Mesenchymal stem cell (in vitro differentiated cells and primary cell): ENCODE data around the gene IGFBP6.

Experiments used
- DNase-seq: peaks from one replicate; pipeline ENCODE4 v3.0.0-alpha.2; 2013
- H2AFZ ChIP-seq: one replicate; pipeline ENCODE4 v1.6.1; 2013; ENCODE audit warnings: low read depth, mild to moderate bottlenecking, control low read depth, inconsistent platforms, low read length, moderate library complexity
- H2AK5ac ChIP-seq: 2 replicates; pipeline ENCODE4 v1.6.1; 2013; ENCODE audit warnings: low read length, moderate library complexity, mild to moderate bottlenecking, inconsistent platforms; ENCODE audit not compliant: severe bottlenecking
- H2BK120ac ChIP-seq: one replicate; pipeline ENCODE4 v1.6.1; 2013; ENCODE audit warnings: low read depth, mild to moderate bottlenecking, inconsistent platforms, low read length, moderate library complexity
- H2BK12ac ChIP-seq, 2 experiments: one replicate each; pipeline ENCODE4 v1.6.1; 2013; ENCODE audit warnings: inconsistent platforms in 2 of 2, low read length in 2 of 2, mild to moderate bottlenecking in 2 of 2, moderate library complexity in 2 of 2, control low read depth in 1 of 2
- H2BK15ac ChIP-seq: one replicate; pipeline ENCODE4 v1.6.1; 2013; ENCODE audit warnings: mild to moderate bottlenecking, low read depth, inconsistent platforms; ENCODE audit not compliant: poor library complexity, severe bottlenecking
- H2BK5ac ChIP-seq: 2 replicates; pipeline ENCODE4 v1.6.1; 2013; ENCODE audit warnings: low read depth, mild to moderate bottlenecking, low read length, control low read depth, inconsistent platforms; ENCODE audit not compliant: poor library complexity, severe bottlenecking
- H3K14ac ChIP-seq, 2 experiments: one replicate each; pipeline ENCODE4 v1.6.1; 2013; ENCODE audit warnings: inconsistent platforms in 2 of 2, low read length in 2 of 2, control low read depth in 1 of 2, mild to moderate bottlenecking in 1 of 2, moderate library complexity in 1 of 2
- H3K18ac ChIP-seq, 2 experiments: one replicate each; pipeline ENCODE4 v1.6.1; 2013; ENCODE audit warnings: inconsistent platforms in 2 of 2, low read length in 2 of 2, control low read depth in 1 of 2, low read depth in 1 of 2, mild to moderate bottlenecking in 1 of 2
- H3K23ac ChIP-seq, 2 experiments: one replicate each; pipeline ENCODE4 v1.6.1; 2013; ENCODE audit warnings: inconsistent platforms in 2 of 2, low read length in 2 of 2, mild to moderate bottlenecking in 2 of 2, moderate library complexity in 2 of 2, control low read depth in 1 of 2
- H3K27ac ChIP-seq: 2 replicates; pipeline ENCODE4 v1.5.1; 2013; ENCODE audit warnings: mild to moderate bottlenecking, moderate library complexity, low read length, control low read depth, inconsistent platforms; ENCODE audit not compliant: poor library complexity, severe bottlenecking
- H3K27me3 ChIP-seq, 2 experiments: 2 replicates each; pipeline versions ENCODE4 v1.6.1 to v1.7.0; 2013; ENCODE audit warnings: low read length in 2 of 2, mild to moderate bottlenecking in 2 of 2, moderate library complexity in 2 of 2, control low read depth in 1 of 2, inconsistent platforms in 1 of 2; ENCODE audit not compliant: control insufficient read depth in 1 of 2, insufficient read depth in 1 of 2
- H3K36me3 ChIP-seq, 2 experiments: 2 replicates each; pipeline versions ENCODE4 v1.6.1 to v1.7.0; 2013; ENCODE audit warnings: low read length in 2 of 2, control low read depth in 1 of 2, inconsistent platforms in 1 of 2, low read depth in 1 of 2, mild to moderate bottlenecking in 1 of 2; ENCODE audit not compliant: insufficient read depth in 2 of 2, control insufficient read depth in 1 of 2
- H3K4ac ChIP-seq, 2 experiments: one replicate each; pipeline ENCODE4 v1.6.1; 2013; ENCODE audit warnings: inconsistent platforms in 2 of 2, low read length in 2 of 2, mild to moderate bottlenecking in 2 of 2, moderate library complexity in 2 of 2, control low read depth in 1 of 2, low read depth in 1 of 2
- H3K4me1 ChIP-seq: 2 replicates; pipeline ENCODE4 v1.6.1; 2013; ENCODE audit warnings: low read depth, low read length, control low read depth; ENCODE audit not compliant: control insufficient read depth, insufficient read depth
- H3K4me2 ChIP-seq: 2 replicates; pipeline ENCODE4 v1.6.1; 2013; ENCODE audit warnings: low read length, mild to moderate bottlenecking, inconsistent platforms; ENCODE audit not compliant: poor library complexity, severe bottlenecking
- H3K4me3 ChIP-seq, 2 experiments: 2 replicates each; pipeline versions ENCODE4 v1.5.1 to v1.7.0; 2013; ENCODE audit warnings: low read length in 2 of 2, mild to moderate bottlenecking in 2 of 2, control low read depth in 1 of 2, low read depth in 1 of 2; ENCODE audit not compliant: insufficient read depth in 1 of 2
- H3K79me1 ChIP-seq: replicated peaks from 2 replicates; pipeline ENCODE4 v1.6.1; 2013; ENCODE audit warnings: mild to moderate bottlenecking, control low read depth, low read length, inconsistent platforms; ENCODE audit not compliant: poor library complexity, severe bottlenecking
- H3K9ac ChIP-seq: 2 replicates; pipeline ENCODE4 v1.7.0; 2013; ENCODE audit warnings: mild to moderate bottlenecking, low read length, moderate library complexity
- H3K9me3 ChIP-seq: 2 replicates; pipeline ENCODE4 v1.7.0; 2013; ENCODE audit warnings: mild to moderate bottlenecking, low read length; ENCODE audit not compliant: control insufficient read depth
- H4K8ac ChIP-seq: one replicate; pipeline ENCODE4 v1.6.1; 2013; ENCODE audit warnings: inconsistent platforms, mild to moderate bottlenecking, low read length, moderate library complexity
- H4K91ac ChIP-seq: one replicate; pipeline ENCODE4 v1.6.1; 2013; ENCODE audit warnings: mild to moderate bottlenecking, low read length, inconsistent platforms
- WGBS: methylation state at CpG from one replicate; pipeline ENCODE4 v1.1.7; 2013; ENCODE audit warnings: mixed read lengths; 5-methylcytosine and 5-hydroxymethylcytosine counted together

The IGFBP6 gene

GRCh38 chr12:53113951-53114350 lies 16.5 kb downstream of the IGFBP6 start:
- H2BK12ac ChIP-seq, result no peak overlapping the region
- H3K36me3 ChIP-seq, result no peaks in the 10 kb centered on the region
- H2BK120ac ChIP-seq, result no peak overlapping the region
- H3K4me1 ChIP-seq, result peaks cover 2% of the 10 kb centered on the region
- no peak overlapping the region for H3K4me3 ChIP-seq
- H3K9ac ChIP-seq, result no peak overlapping the region
- no peak overlapping the region for H4K8ac ChIP-seq
- no peak overlapping the region for H2AFZ ChIP-seq
- H3K4ac ChIP-seq, result no peak overlapping the region
- H3K4me2 ChIP-seq, result no peak overlapping the region
- H3K18ac ChIP-seq, result no peak overlapping the region
- no peaks in the 10 kb centered on the region for H3K9me3 ChIP-seq
- H3K14ac ChIP-seq, result no peak overlapping the region
- no peak overlapping the region for H2BK5ac ChIP-seq
- no peak overlapping the region for H4K91ac ChIP-seq
- H3K23ac ChIP-seq, result no peak overlapping the region
- no peak overlapping the region for H3K27ac ChIP-seq
- DNase-seq, result no peak
- H3K79me1 ChIP-seq, result no peaks in the 10 kb centered on the region
- H2BK15ac ChIP-seq, result no peak overlapping the region
- no peak overlapping the region for H2AK5ac ChIP-seq
- H3K27me3 ChIP-seq, result no peaks in the 10 kb centered on the region

GRCh38 chr12:53115112-53115890 lies 17.8 kb downstream of the IGFBP6 start:
- Histone ChIP-seq H3K14ac (peak overlapping the region in 1 of 2 experiments; percentile 57), H4K91ac (peak overlapping the region; percentile 25), H2BK120ac (no peak overlapping the region), H3K4ac (no peak overlapping the region), H3K18ac (no peak overlapping the region), H2BK12ac (no peak overlapping the region), H4K8ac (no peak overlapping the region), H3K4me2 (no peak overlapping the region), H3K4me3 (no peak overlapping the region), H3K27me3 (no peaks in the 10 kb centered on the region), H2BK5ac (no peak overlapping the region), H2AK5ac (no peak overlapping the region), H3K9ac (no peak overlapping the region), H3K23ac (no peak overlapping the region), H3K79me1 (no peaks in the 10 kb centered on the region), H3K4me1 (peaks cover 2% of the 10 kb centered on the region), H2BK15ac (peak overlapping the region; percentile 54), H3K9me3 (no peaks in the 10 kb centered on the region), H3K27ac (no peak overlapping the region), H2AFZ (no peak overlapping the region), H3K36me3 (no peaks in the 10 kb centered on the region)
- 84% methylated on average over 33 of the region's 33 CpGs for WGBS
- no peak for DNase-seq

- 92% methylated on average over 8 of the region's 8 CpGs for WGBS
- Histone ChIP-seq H2BK5ac (no peak overlapping the region), H4K8ac (no peak overlapping the region), H3K4ac (no peak overlapping the region), H2AK5ac (no peak overlapping the region), H4K91ac (no peak overlapping the region), H3K14ac (no peak overlapping the region), H3K18ac (no peak overlapping the region), H3K9ac (no peak overlapping the region), H2AFZ (no peak overlapping the region), H3K4me2 (no peak overlapping the region), H2BK12ac (no peak overlapping the region), H3K36me3 (no peaks in the 10 kb centered on the region), H2BK120ac (no peak overlapping the region), H3K23ac (no peak overlapping the region), H3K9me3 (no peaks in the 10 kb centered on the region), H3K79me1 (no peaks in the 10 kb centered on the region), H3K4me3 (no peak overlapping the region), H3K27me3 (no peaks in the 10 kb centered on the region), H2BK15ac (no peak overlapping the region), H3K27ac (no peak overlapping the region), H3K4me1 (peaks cover 2% of the 10 kb centered on the region)
- DNase-seq, result no peak
Measured at GRCh38 chr12:53115891-53116648, 18.6 kb downstream of the IGFBP6 start.

- no peaks in the 10 kb centered on the region for H3K79me1 ChIP-seq
- H2AFZ ChIP-seq, result no peak overlapping the region
- whole genome bisulfite sequencing, result 82% methylated on average over 8 of the region's 8 CpGs
Measured at GRCh38 chr12:53118751-53119300, 21.4 kb downstream of the IGFBP6 start.

More at GRCh38 chr12:53118751-53119300, 21.4 kb downstream of the IGFBP6 start:
- no peak overlapping the region for H3K14ac ChIP-seq
- no peak overlapping the region for H2BK12ac ChIP-seq
- H2AK5ac ChIP-seq, result no peak overlapping the region
- no peak overlapping the region for H2BK120ac ChIP-seq
- H2BK5ac ChIP-seq, result no peak overlapping the region
- no peak for DNase-seq
- no peak overlapping the region for H4K8ac ChIP-seq
- H3K4me3 ChIP-seq, result no peak overlapping the region
- no peak overlapping the region for H3K23ac ChIP-seq
- H3K27ac ChIP-seq, result no peak overlapping the region
- no peak overlapping the region for H3K9ac ChIP-seq
- H3K4me1 ChIP-seq, result peaks cover 5% of the 10 kb centered on the region
- no peaks in the 10 kb centered on the region for H3K36me3 ChIP-seq
- no peak overlapping the region for H3K4ac ChIP-seq
- no peak overlapping the region for H3K4me2 ChIP-seq
- no peaks in the 10 kb centered on the region for H3K27me3 ChIP-seq
- H2BK15ac ChIP-seq, result no peak overlapping the region
- H3K18ac ChIP-seq, result no peak overlapping the region
- no peak overlapping the region for H4K91ac ChIP-seq
- H3K9me3 ChIP-seq, result no peaks in the 10 kb centered on the region
